HG03045 (cell line): ENCODE data around the gene SRBD1.

Experiments
- ATAC-seq: cut with Tn5 transposase; IDR thresholded peaks from one replicate; pipeline ENCODE4 v1.9.1; 2021; ENCODE audit warnings: mild to moderate bottlenecking, moderate library complexity; ENCODE audit not compliant: unreplicated experiment

SRBD1 gene

DNA sequence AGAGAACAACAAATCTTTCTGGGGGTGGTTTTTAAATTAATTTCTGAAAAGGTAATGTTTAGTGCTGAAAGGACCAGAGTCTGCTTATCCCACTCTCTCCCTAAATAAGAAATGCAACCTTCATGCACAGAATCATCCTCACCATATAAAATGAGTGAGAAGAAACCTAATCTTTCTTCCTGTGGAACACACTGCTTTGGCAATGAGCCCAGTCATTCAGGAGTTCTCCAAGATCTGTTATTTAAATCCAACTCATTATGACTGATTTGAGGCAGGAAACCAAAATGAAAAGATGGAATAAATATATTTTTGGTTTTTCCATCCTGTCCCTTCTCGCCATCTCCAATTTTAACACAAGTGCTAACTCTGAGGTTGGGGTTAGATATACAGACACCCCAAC lies 228.3 kb downstream of the SRBD1 start:
- ATAC-seq: no peak

DNA sequence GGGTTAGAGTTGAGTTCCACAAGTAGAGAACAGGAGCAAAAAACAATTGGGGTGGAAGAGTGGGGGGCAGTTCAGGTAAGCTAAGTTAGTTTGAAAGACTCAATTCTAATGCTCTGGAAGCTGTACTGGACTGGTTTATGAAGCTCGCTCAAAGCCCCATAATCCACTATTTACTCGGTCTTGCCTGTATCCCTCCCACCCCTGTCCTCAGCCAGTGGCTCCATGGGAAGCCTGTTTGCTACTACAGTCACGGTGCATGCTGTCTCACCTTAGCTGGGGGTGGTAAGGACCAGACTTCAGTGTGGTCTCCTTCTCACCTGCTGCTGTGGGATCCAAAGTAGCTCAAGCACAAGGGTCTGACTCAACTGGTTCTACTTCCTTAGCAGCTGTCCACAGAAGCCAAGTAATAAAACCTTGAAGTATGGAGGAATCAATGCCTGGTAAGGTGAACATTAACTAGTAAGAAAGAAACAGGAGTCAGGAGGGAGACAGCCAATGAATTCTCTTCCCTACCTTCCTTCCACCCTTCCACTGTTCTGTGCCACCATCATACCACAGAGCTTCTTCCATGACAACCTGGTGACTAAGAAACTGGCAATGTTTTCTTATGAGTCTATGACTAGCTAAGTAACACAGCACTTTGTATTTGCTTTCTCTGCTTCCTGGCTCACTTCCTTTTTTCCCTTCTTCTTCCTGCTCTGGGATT lies 230.8 kb downstream of the SRBD1 start:
- no peak for ATAC-seq

DNA sequence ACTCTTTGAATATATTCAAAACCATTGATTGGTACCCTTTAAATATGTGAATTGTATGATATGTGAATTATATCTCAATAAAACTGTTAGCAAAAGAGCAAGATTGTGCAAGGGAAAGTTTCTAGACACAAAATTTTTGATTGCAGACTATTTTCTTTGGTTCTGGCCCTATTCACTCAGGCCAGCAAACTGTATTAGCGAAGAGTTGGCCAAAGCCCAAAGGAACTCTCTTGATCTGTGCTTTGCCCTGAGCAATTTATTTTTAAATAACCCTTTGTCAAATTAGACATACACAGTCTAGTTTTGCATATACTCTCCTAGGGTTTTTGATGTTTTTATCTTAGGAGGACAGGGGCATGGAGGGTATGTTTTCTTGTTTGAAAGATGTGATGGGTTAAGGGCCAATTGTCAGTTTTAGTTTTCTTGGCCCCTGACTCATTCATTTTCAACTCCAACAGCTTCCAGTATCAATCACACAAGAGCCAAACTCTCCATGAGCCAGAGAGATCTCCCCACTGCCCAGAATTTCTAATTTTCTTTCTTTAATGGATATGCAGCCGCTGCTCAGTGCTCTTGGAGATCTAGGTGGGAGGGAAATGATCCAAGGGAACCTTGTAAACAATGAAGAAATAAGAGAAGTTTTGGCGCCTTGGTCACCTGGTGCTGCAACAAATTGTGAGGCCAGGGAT lies 231.5 kb downstream of the SRBD1 start:
- no peak for ATAC-seq

DNA sequence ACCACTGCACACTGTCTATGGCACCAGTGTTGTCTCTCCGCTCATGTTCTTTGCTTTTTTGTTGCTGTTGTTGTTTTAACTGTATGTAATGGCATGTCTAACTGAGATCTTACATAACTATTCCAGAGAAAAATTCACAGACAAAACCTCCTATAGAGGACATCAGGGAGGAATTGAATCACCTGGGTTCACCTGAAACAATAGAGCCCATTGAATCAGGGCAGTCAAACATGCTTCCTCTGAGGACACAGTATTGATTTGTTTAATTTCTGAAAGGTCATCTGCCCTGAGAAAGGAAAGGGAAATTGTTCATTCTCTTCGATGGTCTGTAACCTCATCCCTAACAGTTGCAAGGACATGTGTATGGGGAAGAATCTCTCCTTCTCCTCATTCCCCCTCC lies 237.5 kb downstream of the SRBD1 start:
- no peak for ATAC-seq

DNA sequence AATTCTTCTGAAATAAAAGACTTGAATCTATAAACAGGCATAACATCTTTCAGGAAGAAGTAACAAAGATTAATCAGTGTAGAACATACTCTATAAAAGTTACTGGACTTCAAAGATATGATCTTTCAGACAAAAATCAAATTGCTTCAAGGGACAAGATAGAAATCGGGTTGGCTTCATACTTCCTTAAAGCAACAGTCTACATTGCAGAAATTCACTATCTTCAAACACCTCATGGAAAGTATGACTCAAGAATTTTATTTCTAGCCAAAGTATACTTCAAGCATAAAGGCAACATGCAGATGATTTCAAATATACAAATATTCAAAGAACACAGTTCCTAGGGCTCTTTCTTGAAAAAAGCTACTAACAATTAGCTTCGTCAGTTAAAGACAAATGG lies 240.7 kb downstream of the SRBD1 start:
- ATAC-seq: no peak

DNA sequence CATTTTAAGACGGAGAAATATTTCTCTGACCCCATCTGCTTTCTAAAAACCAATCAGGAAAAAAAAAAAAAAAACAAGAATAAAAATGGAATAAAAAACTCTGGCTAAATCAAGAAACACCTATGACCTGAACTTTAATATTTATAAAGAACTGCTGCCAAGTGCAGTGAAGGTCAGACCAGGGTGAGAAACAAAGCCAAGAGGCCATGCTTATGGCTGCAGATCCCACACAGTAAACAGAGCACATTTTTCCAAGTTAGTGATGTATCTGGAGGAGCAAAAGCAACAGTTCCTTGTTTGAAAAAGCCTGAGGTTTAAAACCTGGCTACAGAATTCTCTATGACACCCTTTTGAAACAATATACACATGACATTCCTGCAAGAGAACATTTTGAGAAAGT lies 242.3 kb downstream of the SRBD1 start:
- no peak for ATAC-seq

DNA sequence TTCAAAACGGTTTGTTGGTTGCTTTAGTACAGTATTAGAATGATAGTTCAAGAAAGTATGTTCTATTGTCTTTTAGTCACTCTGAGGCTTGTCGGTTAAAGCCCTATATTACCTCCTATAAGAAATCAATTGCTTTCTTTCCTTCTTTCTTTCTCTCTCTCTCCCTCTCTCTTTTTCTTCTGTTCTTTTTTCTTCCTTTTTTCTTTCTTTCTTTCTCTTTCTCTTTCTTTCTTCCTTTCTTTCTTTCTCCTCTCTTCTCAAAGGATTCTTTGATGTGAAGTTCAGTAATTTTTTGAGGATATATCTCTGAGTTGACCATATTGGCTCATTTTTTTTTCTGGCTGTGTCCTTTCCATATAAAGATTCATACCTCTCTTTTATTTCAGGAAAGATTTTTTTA lies 249.4 kb downstream of the SRBD1 start:
- ATAC-seq: no peak

DNA sequence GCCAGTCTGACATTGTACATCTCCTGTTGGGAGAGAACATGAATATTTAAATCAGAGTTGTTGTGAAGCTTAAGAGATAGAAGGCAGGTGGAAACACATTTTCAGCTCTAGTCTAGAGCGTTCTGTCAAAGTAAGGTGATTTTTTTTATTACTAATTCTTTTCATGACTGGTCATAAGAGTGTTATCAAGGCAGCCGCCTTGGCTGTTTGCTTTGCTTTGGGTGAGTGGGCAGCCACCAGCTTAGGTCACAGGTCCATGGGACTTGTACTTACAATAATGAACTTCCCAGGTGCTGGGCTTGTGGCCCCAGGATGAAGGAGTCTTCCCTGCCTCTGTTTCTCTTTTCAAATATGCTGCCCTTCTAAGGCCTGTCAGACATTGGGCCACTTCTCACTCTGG lies 256.3 kb downstream of the SRBD1 start:
- no peak for ATAC-seq

DNA sequence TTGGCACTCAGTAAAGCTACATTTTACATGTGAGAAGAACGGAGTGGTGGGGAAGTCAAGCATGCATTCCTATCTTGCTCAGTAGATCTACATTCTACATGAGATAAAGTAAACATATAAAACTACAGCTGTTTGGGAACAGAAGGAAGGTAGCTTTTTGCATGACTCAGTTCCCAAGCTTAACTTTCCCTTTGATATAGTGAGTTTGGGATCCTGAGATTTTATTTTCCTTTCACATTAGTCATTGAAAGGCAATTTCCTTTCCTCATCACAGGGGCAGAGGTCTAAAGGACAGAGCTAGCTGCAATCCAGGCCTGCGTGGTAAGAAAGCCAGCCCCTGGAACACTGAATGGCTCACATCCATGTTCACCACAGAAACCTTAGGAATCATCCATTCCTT lies 257.2 kb downstream of the SRBD1 start:
- no peak for ATAC-seq

DNA sequence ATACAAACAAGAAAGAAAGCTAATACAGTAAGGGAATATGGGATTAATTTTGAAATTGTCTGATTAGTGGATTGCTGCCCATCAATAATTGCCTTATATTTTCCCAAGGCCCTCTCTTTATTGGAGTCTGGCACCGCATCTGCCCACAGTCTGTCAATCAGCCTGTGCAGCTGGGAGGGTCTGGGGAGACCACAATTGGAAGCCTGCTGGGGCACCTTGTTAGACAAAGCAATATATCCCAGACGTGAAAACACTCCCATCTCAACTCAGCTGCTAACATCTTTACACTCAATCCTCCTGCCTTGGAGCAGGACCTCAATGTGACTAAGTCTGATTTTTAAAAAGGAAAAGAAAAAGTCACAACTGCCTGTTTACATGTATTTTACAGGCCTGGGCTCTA lies 258.6 kb downstream of the SRBD1 start:
- no peak for ATAC-seq

DNA sequence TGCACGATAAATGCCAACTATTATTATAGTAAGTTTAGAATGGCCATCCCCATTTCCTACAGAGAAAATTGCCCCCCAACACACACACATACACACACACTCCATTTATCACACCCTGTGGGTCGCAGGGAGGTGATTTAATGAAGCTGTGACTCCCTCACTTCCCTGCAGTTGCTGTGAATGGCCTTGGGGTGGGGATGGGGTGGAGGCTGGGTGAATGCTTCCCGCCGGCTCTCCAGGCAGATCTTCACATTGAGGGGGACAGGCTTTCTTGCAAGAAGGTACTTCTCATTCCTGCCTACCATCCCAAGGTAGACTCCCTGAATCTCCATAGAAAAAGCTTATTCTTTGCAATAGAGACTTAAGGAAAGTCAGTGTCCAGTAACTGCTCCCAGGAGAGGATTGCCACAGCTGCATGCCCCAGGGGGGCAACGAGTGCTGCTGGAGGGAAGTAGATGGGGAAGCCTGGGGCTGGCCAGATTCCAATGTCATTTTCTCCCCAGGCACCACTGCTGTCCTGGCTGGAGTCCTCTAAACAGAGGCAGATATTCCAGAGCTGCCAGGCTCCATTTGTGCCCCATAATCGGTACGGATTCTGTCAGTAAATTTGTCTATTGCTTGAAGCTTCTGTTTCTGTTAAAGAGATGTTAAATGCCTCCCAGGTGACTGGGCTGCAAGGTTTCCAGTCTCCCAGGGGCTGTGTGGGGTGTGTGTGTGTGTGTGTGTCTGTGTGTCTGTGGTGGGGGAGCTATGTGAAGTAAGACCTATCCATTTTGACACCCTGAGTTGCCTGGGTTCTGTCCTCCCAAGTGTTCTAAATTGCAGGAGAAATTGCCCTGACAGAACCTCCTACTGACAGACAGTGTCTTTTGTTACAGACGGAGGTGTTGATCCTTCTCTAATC lies 265.5 kb downstream of the SRBD1 start:
- no peak for ATAC-seq

DNA sequence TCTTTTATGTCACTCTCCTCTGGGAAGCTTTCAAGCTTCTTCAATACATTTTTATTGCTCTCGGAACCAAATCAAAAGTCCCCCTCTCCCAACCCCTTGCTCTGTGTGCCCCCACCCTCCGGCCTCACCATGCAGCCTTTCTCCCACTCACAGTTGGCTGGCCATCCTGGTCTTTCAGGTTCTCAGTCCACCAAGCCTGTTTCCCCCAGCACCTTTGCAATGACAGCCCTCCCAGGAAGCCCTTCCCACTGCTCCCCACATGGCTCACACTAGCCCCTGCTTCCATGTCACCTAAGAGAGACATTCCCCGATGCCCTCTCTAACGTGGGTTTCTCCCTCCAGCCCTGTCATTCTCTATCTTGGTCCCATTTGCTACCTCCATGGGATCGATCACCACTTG lies 266.6 kb downstream of the SRBD1 start:
- ATAC-seq: no peak

DNA sequence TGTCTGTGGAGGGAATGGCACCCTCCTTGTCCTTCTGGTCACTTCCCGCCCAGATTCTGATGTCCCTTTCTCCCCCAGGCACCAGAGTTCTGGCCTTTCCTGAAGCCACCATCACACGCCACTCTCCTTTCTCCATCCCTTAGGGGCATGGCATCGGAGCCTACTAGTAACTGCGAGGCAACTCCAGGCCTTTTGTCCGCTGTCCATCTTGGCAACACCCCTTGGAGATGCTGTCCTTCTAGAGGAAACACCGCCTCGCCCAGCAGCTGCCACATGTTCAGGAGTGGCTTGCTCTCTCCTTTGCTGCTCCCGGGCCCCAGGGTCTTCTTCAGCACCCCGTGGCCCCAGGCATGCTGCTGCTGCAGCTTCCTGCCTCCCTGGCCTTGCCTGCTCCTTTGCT lies 267.0 kb downstream of the SRBD1 start:
- ATAC-seq: no peak

DNA sequence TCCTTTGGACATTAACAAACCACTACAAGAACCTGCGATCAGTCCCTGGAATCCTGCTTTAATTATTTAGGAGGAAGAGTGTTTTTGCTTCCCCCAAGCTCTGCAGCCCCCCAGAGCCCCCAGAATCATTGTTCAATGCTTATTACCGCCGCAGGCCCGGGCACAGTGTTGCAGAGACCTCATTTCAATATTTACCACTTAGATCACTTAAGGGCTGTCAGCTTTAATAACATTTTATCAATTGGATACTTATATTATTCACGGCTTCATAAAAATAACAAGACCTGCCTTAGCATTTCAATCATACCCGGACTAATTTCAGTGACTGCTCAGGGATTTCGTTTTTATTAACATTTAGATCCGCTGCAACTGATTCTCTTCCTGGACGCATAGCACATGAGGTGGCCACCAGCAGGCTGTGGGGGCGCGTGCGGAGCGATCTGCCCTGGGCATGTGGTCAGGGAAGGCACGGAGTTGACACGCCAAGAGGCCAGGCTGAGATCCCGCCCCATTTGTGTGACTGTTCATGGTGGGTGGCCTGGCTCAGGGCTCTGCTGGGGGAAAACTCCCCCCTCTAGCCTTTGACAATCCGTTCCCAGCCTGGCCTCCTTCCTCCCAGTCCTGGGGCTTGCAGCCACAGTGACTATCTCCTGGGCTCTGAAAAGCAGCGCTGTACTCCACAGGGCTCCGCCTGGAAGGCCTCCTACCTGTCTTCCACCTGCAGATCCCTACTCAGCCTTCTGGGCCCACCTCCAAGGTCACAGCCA lies 267.6 kb downstream of the SRBD1 start:
- no peak for ATAC-seq

DNA sequence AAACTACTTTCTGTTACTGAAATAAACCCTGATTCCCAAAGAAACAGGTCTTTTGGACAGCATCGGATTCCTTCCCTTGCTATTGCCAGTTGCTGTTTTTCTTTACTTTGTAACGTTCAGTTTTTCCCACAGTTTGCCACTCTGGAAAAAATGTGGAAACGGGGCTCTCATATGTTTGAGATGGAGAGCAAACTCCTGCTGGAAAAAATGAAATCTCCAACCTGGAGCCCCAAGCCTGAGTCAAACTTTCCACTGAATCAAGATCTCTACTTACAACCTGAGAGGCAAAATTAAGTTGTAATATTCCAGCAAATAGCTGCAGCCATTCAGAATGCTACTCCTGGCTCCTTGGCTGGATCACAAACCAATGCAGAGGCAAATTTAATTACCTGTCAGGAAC lies 270.7 kb downstream of the SRBD1 start:
- ATAC-seq: no peak

DNA sequence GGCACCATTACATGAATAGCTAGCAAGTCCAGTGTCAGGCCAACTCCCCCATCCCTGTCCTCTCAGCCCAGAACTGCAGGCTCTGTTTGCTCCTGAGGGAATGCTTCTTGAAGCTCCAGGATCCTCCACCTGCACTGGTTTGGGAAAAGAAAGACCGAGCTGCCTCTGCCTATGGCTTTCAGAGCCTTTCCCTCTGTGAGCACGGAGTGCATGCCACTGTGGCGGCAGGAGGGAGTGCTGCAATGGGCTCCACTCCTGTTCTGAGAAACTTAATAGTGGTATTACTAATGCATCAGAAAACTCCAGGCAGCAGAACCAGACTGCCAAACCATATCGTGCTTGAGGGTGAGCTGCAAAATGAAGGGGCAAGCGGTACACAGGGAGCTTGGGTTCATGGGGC lies 271.8 kb downstream of the SRBD1 start:
- no peak for ATAC-seq
